ENCODE data around the gene GSTCD. TPM values are rescaled to one million over a fixed set of nuclear protein-coding genes. Genes with fewer than 3 reads are reported as not detected.
"Not testable (repeated sequence)": the region's sequence is repeated elsewhere in the genome, so short reads cannot be mapped to it uniquely, and the experiment has no call there.

GSTCD gene
- total and polyA plus RNA-seq, 9 donors, result 2.0 to 10.4 (median 6.0) TPM

GRCh38 chr4:105679186-105679585 lies 29.4 kb upstream of the GSTCD start:
- H3K36me3 ChIP-seq, result no peaks in the 10 kb centered on the region
- H3K9me3 ChIP-seq, result no peaks in the 10 kb centered on the region
- intact Hi-C loops (cut with DNase I), result no loop called here
- 44 to 74% (median 51%) methylated on average over 2 of the region's 2 CpGs for WGBS, 3 donors
- H3K27ac ChIP-seq, result no peak overlapping the region
- H3K4me3 ChIP-seq, result no peak overlapping the region
- DNase-seq, result no peak
- H3K27me3 ChIP-seq, result no peaks in the 10 kb centered on the region
- no peaks in the 10 kb centered on the region for H3K4me1 ChIP-seq (ENCODE audit: insufficient read depth)
- TF ChIP-seq EP300 (IDR thresholded peaks at IDR 0.05), result no peak
- no peak for TF ChIP-seq CTCF (IDR thresholded peaks at IDR 0.05)
- no peak for TF ChIP-seq POLR2A (IDR thresholded peaks at IDR 0.05)

- H3K36me3 ChIP-seq, result no peaks in the 10 kb centered on the region
Measured at GRCh38 chr4:105683038-105683437, 25.5 kb upstream of the GSTCD start.

GRCh38 chr4:105686571-105686970 lies 22.0 kb upstream of the GSTCD start:
- intact Hi-C loops (cut with DNase I), result no loop called here
- WGBS, 3 donors, result 92 to 96% (median 93%) methylated on average over 2 of the region's 2 CpGs
- no peak overlapping the region for H3K27ac ChIP-seq
- H3K27me3 ChIP-seq, result no peaks in the 10 kb centered on the region
- H3K36me3 ChIP-seq, result no peaks in the 10 kb centered on the region
- TF ChIP-seq CTCF (IDR thresholded peaks at IDR 0.05) (no peak), POLR2A (IDR thresholded peaks at IDR 0.05) (no peak), EP300 (IDR thresholded peaks at IDR 0.05) (no peak)
- H3K4me1 ChIP-seq (ENCODE audit: insufficient read depth), result no peaks in the 10 kb centered on the region
- no peak overlapping the region for H3K4me3 ChIP-seq
- no peaks in the 10 kb centered on the region for H3K9me3 ChIP-seq
- no peak for DNase-seq

More at GRCh38 chr4:105683038-105683437, 25.5 kb upstream of the GSTCD start:
- H3K4me1 ChIP-seq (ENCODE audit: insufficient read depth), result no peaks in the 10 kb centered on the region
- WGBS, 3 donors, result 71 to 80% (median 74%) methylated on average over 4 of the region's 4 CpGs
- no peaks in the 10 kb centered on the region for H3K9me3 ChIP-seq
- intact Hi-C loops (cut with DNase I), result no loop called here
- DNase-seq, result no peak
- no peak overlapping the region for H3K27ac ChIP-seq
- no peaks in the 10 kb centered on the region for H3K27me3 ChIP-seq
- TF ChIP-seq POLR2A (IDR thresholded peaks at IDR 0.05) (no peak), EP300 (IDR thresholded peaks at IDR 0.05) (no peak), CTCF (IDR thresholded peaks at IDR 0.05) (no peak)
- H3K4me3 ChIP-seq, result no peak overlapping the region

DNA sequence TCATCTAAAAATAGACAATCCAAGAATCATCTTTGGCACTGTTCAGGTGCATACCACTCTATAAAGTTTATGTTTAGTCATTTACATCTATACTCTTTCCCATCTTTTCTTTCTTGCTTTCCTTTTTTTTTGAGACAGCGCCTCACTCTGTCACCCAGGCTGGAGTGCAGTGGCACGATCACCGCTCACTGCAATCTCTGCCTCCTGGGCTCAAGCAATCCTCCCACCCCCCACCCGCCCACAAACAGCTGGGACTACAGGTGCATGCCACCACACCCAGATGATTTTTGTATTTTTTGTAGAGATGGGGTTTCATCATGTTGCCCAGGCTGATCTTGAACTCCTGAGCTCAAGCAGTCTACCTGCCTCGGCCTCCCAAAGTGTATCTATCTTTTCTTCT lies 13.8 kb upstream of the GSTCD start:
- H3K9me3 ChIP-seq; H3K36me3 ChIP-seq; intact Hi-C loops (cut with DNase I); H3K4me1 ChIP-seq (ENCODE audit: insufficient read depth); H3K27ac ChIP-seq; H3K4me3 ChIP-seq; H3K27me3 ChIP-seq; DNase-seq: not testable (repeated sequence)
- WGBS, 3 donors, result 94 to 97% (median 95%) methylated on average over 5 of the region's 5 CpGs

- H3K9me3 ChIP-seq; H3K36me3 ChIP-seq; H3K27ac ChIP-seq; DNase-seq; H3K27me3 ChIP-seq; H3K4me3 ChIP-seq; intact Hi-C loops (cut with DNase I); H3K4me1 ChIP-seq (ENCODE audit: insufficient read depth): not testable (repeated sequence)
- WGBS, 3 donors, result 92 to 96% (median 95%) methylated on average over 8 of the region's 8 CpGs
Measured at GRCh38 chr4:105695832-105696231, 12.8 kb upstream of the GSTCD start.

DNA sequence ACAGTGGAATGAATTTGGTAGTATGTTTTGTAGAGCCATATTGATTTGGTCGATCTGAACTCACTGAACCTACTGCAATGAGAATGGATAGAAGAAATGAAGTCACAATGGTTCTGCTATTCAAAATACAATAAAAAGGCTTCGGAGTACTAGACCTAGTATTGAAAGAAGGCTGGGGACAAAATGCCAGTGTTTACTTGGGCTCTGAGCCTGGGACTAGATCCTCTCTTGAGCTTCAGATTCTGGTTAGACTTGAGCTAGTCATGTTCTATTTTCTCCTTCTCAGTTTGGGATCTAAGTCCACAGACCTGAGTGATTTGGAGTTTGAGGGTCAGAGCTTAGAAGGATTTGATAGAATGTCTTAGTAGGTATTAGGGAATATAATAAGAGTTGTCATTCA lies 10.0 kb upstream of the GSTCD start:
- no peaks in the 10 kb centered on the region for H3K4me1 ChIP-seq (ENCODE audit: insufficient read depth)
- H3K27ac ChIP-seq, result no peak overlapping the region
- intact Hi-C loops (cut with DNase I), result no loop called here
- no peak overlapping the region for H3K4me3 ChIP-seq
- no peaks in the 10 kb centered on the region for H3K27me3 ChIP-seq
- H3K9me3 ChIP-seq, result no peaks in the 10 kb centered on the region
- no peak for DNase-seq
- TF ChIP-seq POLR2A (IDR thresholded peaks at IDR 0.05), result no peak
- TF ChIP-seq EP300 (IDR thresholded peaks at IDR 0.05), result no peak
- TF ChIP-seq CTCF (IDR thresholded peaks at IDR 0.05), result no peak
- no peaks in the 10 kb centered on the region for H3K36me3 ChIP-seq
- WGBS, 3 donors, result 91 to 96% (median 92%) methylated on average over 2 of the region's 2 CpGs
